HG03108 (cell line): Measurements from ENCODE around the gene NHLRC2.

Experiments used
- ATAC-seq: cut with Tn5 transposase; IDR thresholded peaks from one replicate; pipeline ENCODE4 v1.9.1; 2021; ENCODE audit warnings: moderate library complexity; ENCODE audit not compliant: unreplicated experiment

The NHLRC2 gene

DNA sequence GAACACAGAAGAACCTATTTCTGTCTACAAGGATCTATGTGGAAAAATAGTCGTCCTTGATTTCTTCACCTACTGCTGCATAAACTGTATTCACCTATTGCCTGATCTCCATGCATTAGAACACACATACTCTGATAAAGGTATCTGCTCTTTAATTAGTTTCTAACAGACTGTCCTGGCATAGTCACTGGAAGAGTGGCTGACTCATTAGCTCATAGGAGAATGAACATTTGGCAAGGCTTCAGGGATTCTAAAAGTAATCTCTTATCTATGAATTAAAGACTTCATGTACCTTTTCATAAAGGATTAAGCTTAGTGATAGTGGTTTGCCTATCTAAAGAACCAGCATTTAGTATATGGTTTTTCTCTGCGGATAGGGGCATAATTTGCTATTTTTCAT is 4.1 kb downstream of the NHLRC2 start:
- no peak for ATAC-seq

DNA sequence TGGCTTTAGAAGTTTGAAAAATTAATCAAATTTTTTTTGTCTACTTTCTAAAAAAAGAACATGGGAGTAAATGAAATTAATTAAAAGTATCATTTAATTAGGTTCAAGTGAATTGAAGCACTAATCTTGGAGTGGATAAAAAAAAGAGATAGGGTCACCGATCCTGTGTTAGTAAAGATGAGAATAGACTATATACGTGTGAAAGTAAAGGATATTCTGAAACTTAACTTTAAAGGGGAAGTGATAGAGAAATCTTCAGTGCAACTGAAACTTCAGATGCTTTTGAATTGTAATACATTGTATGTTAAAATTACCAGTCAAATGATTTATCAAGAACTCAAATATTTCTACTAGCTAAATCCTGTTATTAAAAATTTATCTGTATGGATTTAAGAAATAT is 4.8 kb downstream of the NHLRC2 start:
- ATAC-seq: peak; percentile 38

DNA sequence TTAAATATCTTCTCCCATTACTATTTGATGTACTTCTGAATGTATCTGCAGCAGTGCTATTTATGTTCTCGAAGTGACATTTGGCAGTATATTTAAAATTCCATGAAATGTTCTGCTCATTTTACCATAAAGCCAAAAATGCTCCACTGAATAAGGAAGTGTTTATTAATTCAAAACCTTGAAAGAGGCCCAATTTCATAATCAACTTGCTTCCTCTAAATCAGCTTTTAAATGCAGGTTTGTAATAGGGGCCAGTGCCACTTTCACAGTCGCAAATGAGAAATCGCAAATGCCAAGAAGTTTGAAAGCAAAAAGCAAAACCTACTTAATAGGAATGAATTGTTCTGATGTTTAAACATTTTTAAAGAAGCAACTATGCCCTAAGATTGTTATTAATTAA is 11.4 kb downstream of the NHLRC2 start:
- no peak for ATAC-seq

DNA sequence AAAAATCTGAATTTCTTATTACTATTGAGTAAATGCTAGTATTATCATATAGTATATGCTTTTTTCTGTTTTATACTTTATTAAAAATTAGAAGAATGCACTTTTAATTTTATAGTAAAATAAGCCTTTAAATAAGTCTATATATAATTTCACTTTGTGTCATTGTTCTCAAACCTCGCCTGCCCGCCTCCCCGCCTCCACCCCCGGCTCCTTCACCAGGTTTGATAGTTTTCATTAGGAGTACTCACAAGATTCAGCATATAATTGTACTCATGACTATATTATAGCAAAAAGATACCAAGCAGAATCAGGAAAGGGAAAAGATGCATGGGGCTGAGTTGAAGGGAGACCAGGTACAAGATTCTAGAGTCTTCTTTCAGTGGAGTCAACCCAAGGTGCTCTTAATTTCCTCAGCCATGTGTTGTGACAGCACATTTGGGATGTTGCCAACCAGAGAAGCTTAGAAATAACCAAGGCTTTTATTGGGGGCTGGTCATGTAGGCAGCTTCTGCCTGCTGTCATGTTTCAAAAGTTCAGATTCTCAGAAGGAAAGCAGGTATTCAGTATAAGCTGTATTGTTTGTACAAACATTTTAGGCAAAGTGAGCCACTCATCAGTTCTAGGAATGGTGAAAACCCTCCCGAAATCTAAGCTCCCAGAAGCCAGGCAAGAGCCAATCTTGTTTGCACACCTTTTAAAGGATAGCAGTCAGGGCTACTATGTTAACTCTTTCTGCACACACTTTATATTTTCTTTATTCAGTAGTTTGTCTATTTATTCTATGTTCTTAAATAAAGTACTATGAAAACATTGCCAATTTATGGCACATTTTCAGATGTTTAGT is 12.3 kb downstream of the NHLRC2 start:
- no peak for ATAC-seq

DNA sequence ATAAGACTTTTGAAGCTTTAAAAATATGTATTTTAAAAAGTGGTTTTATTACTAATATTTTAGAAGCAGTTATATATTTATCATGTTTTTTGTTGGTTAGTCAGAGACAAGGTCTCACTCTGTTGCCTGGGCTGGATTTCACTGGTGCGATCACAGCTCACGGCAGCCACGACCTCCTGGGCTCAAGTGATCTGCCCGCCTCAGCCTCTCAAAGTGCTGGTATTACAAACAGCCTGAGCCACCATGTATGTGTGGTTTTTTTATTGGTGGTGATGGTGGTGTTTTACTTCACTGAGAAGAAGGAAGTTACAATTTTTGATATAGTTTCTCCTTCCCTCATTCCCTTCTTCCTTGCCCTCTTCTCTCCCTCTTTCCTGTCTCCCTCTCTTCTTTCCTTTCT is 13.4 kb downstream of the NHLRC2 start:
- no peak for ATAC-seq

DNA sequence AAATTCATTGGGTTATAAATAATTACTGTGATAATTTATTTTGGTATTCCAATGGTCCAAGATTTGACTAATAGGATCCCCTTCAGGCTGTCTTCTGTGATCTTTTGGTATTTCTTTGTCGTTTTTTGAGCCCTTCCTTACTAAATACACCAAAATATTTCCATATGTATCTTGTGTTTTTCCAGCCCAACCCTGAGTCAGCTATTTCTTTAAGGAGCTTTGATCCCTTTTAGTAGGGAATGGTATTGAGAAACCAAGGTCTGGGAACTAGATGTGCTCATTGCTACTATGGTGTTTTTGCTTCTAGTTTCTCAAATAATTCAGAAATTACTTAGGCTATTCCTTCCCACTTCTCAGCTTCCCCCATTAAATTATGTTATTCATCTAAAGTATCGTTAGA is 15.3 kb downstream of the NHLRC2 start:
- no peak for ATAC-seq

DNA sequence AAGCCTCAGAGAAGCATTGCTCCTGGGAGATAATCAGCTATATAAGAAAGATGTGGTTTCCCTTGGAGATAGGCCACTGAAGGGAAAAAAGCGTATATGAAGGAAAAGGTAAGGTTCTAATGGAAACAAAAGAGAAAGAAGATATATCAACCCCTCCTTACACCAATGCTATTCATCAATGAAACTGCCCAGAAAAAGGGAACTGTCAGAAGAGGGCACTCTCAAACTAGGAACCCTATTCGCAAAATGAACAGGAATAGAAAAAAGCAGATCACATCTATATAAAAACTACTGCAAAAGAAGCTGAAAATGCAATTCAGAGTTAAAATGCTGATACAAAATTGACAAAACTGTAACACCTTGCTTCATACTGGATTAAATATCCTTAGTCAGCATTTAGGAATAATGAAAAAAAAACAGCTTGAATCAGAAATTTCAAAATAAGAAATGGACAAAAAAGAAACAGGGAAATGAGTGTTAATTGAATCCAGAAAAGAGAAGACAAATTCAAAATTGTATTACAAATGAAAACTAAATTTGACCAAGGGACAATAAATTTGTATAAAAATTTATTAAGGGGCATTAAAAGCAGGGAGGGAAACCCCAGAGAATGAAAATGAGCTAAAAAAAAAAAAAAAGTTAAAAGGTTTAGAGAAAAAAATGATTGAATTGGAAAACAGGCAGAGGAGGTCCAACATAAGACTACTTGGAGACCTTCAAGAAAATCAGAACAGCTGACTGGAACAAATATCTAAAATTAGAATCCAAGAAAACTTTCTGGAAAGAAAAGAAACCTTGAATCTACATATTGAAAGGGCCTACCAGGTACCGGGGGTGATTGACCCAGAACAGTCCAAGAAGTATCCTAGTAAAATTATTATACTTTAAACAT is 17.9 kb downstream of the NHLRC2 start:
- no peak for ATAC-seq

DNA sequence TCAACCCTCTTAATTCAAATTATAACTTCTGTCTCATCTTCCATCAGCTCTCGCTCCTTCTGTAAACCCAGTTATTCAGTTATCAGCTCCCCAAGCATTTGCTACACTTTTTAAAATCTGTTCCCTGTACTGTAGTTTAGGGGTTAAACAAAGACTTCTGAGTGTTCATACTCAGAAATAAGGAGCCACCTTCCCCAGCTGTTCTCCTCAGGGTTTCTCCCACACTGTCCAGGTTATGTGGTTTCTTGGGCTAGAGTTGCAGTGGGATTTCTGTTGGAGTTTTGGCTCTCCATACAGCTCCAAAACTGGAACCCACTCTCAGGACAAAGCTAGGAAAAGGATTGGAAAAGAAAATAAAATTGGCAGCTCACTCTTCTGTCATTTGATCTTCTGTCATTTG is 20.8 kb downstream of the NHLRC2 start:
- ATAC-seq: no peak

DNA sequence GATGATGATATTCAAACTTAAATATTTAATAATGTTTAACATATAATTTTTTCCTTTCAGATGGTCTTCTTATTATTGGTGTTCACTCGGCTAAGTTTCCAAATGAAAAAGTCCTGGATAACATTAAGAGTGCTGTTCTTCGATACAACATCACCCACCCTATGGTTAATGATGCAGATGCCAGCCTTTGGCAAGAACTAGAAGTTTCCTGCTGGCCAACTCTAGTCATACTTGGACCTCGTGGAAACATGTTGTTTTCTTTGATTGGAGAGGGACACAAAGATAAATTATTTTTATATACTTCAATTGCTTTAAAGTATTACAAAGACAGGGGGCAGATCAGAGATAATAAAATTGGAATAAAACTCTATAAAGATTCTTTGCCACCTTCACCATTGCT is 22.0 kb downstream of the NHLRC2 start:
- ATAC-seq: no peak

DNA sequence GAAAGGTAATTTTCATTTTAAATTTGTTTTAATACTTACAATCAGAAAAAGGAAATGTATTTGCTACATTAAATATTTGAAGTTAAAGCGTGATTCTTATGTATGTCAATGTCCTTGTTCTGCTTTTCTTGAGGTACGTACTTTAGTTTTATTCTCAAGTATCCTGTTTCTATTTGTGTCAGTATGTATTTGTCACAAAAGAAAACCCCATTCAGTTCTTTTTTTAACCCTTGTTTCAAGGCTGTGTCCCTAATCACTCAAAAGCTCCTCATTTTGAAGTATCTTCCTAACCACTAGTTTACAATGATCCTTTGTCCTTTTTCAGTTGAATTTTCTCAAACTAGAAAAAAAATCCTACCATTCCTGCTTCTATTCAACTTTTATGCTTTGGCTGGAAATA is 25.2 kb downstream of the NHLRC2 start:
- ATAC-seq: peak; percentile 76

DNA sequence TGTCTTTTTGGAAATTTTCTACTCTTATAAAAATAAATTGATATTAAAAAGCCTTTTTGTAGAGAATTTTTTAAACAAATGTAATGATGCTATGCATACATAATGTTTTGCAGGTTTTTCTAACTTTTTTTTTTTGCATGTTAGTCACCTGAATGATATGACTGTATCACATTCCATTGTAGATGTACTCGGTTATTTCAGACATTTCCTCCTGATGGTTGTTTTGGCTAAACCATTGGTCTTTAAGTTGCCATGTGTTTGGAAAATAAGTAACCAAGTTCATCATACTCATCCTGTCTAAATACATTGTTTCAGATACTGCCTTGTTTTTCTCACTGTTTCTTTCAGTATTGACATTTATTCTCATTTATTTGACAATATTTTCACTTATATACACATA is 25.8 kb downstream of the NHLRC2 start:
- no peak for ATAC-seq

DNA sequence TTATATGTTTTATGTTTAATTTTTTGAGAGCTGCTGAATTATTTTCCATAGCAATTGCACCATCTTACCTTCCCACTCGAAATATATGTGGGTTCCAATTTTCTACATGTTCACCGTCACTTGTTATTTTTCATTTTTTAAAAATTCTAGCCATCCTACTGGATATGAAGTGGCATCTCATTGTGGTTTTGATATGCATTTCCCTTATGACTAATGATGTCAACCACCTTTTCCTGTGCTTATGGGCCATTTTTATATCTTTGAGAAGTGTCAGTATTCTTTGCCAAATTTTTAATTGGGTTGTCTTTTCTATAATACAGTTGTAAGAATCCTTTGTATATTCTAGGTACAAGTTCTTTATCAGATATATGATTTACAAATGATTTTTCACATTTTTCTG is 27.8 kb downstream of the NHLRC2 start:
- ATAC-seq: no peak

DNA sequence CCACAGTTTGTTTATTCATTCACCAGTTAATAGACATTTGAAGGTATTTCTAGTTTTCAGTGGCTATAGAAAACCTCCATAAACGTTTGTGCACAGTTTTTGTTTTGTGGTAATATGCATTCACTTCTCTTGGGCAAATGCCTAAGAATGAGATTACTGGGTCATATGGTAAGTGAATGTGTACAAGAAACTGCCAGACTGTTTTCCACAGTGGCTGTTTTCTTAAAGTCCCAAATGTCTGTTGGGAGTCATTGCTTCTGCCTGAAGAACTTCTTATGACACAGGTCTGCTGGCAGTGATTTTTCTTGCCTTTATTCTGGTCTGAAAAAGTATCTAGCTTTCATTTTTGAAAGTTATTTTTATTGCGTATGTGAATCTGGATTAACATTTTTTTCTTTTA is 35.5 kb downstream of the NHLRC2 start:
- no peak for ATAC-seq

DNA sequence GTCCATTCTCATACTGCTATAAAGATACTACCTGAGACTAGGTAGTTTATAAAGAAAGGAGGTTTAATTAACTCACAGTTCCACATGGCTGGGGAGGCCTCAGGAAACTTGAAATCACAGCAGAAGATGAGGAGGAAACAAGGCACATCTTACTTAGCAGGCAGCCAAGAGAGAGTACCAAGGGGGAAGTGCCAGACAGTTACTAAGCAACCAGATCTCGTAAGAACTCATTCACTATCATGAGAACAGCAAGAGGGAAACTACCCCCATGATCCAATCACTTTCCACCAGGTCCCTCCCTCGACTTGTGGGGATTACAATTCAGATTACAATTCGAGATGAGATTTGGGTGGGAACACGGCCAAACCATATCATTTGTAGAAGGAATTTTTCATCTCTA is 36.3 kb downstream of the NHLRC2 start:
- no peak for ATAC-seq

DNA sequence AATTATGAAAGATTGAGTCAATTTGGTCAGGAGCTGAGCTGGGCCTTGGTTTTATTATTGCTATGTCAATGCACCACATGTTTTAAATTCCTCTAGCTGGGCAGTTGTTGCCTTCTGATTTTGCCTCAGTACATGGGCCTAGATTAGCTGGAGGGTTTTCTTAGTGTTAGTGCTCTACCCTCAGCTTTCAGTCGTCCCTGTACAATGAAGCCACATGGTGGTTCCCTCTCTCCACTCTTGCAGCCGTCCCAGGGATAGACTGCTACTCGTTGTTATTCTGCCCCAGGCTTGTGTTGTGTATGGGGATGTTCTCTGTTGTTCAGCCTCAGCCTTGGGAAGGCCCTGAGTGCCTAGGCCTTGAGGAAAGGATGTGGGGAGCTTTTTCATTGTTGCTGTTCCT is 37.0 kb downstream of the NHLRC2 start:
- no peak for ATAC-seq

DNA sequence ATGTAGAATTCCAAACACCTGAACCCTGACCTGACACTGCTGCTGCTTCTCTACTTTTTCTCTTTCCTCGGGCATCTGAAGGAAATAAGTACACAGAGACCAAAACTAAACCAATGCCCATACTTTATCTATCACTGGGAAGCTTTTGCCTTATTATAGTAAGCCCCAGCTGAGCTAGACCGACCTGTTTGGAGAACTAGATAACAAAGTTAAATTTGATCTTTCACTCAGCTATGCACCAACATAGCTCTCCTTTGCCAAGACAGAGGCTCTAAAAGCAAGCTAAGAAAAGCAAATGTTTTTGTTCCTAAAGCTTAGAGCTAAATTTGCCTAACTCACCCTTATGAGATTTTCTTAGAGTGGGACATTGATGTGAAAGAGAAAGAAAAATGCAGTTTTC is 39.1 kb downstream of the NHLRC2 start:
- no peak for ATAC-seq

DNA sequence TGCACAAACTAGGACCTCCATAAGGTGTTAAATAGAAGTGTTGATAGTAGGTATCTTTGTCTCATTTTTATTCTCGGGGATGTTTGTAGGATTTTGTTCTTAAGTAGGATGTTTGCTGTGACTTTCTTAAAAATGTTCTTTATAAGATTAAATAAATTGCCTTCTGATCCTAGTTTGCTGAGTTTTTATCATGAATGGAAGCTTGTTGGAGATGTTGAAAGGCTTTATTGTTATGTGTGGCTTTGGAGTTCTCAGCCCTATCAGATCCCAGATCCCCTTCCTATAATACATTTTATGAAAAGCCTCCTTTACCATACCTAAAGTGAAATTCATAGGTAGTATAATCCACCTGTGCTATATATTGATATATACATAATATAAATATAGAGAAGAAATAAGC is 40.1 kb downstream of the NHLRC2 start:
- no peak for ATAC-seq

DNA sequence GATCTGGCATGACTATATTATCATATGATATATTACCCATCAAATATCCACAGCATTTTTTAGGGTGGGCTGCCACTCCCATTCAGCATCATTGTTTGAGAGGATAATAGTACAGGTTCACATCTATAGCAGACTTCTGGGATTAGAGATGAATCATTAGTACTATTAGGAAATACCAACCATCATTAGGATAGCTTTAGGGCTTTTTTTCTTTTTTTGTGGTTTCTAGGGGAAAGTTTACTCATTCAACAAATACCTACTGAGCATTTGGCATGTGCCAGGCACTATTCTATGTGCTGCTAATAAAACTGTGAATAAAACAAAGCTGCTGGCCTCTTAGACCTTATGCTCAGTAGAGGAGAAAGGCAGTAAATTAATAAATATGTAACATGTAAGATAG is 40.6 kb downstream of the NHLRC2 start:
- ATAC-seq: no peak

DNA sequence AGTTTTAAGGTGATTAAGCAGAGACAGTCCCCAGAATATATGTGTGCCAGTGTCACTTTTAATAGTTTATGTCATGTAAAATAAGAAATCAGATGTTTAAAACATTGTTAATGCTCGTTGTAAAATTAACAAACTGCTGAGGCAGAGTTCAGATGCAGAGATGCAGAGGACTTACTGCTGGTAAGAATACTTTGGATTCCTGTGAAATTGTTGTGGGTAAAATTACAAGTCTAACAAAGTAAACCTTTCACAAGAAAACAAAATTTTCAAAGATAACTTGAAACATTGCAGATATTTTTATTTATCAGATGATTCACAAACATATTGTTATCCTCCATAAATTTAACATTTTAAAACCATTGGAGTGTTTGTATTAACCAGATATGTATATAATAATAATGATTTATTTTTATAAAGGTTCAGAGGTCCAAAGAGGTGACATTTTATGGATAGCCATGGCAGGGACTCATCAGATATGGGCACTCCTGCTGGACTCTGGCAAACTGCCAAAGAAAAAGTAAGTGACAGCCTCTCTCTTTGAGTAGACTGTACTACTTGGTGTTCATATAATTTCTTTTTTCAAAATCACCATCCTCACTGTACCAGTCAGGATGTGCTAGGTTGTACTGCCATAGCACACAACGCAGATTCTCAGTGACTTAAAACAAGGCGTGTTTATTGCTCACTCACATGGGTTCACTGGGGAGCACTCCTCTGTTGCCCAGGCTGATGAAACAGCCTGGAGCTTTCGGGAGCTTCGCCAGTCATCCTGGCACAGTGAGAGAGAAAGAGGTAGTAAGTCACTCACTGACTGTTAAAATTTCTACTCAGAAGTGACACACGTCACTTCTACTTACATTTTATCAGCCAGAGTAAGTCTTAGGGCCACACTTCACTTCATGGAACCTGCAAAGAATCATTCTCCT is 43.5 kb downstream of the NHLRC2 start:
- ATAC-seq: no peak

DNA sequence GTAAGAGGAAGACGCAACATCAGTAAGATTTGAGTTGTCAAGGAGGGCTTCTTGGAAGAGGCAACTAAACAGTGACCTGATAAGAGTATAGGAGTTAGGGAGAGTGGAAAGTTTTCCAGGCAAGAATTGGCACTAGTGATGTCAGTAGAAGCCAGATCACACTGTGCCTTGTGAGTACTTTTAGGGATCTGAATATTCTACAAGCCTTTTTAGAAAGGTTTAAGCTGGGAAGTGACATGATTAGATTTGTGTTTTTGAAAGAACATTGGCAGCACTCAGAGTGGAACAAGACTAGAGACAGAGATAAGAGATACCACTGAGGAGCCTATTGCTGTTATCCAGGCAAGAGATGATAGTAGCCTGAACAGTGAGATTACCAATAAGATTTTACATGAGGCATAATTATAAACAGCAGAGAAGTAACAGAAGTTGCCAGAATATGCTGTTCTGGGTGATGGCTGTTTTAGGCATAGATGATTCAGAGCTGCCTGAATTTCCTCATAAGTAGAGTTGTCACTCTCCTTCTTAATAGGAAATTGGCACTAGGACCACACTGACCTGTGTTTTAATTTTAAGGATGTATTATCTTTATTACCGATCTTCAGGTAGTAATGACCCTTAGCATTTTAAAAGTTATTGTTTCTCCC is 45.6 kb downstream of the NHLRC2 start:
- no peak for ATAC-seq

DNA sequence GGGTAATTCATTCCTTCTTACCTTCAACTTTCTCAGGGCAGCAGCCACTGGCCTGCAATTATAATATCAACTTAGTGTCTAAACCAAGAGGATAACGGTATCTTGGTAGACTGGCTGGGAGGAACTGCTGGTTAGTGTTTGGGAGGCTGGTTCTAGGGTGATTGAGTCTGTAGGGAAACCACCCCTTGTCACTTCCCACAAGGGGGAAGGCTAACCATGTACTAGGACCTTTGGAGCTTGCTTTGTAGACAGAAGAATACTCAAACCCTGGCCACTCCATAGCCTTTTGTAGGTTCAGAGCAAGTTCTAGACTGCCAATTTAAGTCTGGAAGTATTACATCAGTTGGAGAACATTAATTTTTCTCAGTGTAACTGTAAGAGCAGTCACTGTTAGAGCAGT is 51.3 kb downstream of the NHLRC2 start:
- ATAC-seq: no peak
